T-cell (primary cell): Measurements from ENCODE around the gene ADH5. TPM values are rescaled to one million over a fixed set of nuclear protein-coding genes. Genes with fewer than 3 reads are reported as not detected.
A peak's percentile ranks its signal among the peaks of the same experiment; 100 is the strongest.
"Not testable (repeated sequence)": the region's sequence is repeated elsewhere in the genome, so short reads cannot be mapped to it uniquely, and the experiment has no call there.

Experiments
- ATAC-seq, 4 experiments: fragments of 200-7000 bp in 3 of 4; fragments of 150-1000 bp in 1 of 4; cut with Tn5 transposase; replicated peaks in 1 of 4; 1 replicate in 3 of 4; 2 replicates in 1 of 4; pipeline ENCODE4 v1.10.0; 2021; ENCODE audit warnings: moderate library complexity in 3 of 4, mild to moderate bottlenecking in 2 of 4, moderate number of reproducible peaks in 1 of 4
- CTCF ChIA-PET, 2 donors: fragments of 300-600 bp; sonication (Branson Sonifier 250); formaldehyde crosslinking; loops; one replicate each; lab custom pipeline; 2022; ENCODE audit warnings: antibody characterized with exemption in 2 of 2; lab: Charles Lee
- POLR2A ChIA-PET, 2 donors: fragments of 300-600 bp; sonication (Branson Sonifier 250); formaldehyde crosslinking; loops; one replicate each; lab custom pipeline; 2022; ENCODE audit warnings: antibody characterized with exemption in 2 of 2; lab: Charles Lee
- DNase-seq, 35 experiments: peaks; one replicate each; pipeline versions ENCODE4 v3.0.0 to v3.0.0-alpha.2; 2013 to 2023
- H3K27ac ChIP-seq: one replicate; pipeline ENCODE4 v1.5.1; 2013; ENCODE audit warnings: low read length
- H3K27me3 ChIP-seq, 2 experiments: replicated peaks in 1 of 2; 1 replicate in 1 of 2; 2 replicates in 1 of 2; pipeline versions ENCODE4 v1.6.1 to v1.7.0; 2013; ENCODE audit warnings: low read length in 1 of 2, mixed read lengths in 1 of 2; ENCODE audit not compliant: control insufficient read depth in 2 of 2, insufficient read depth in 2 of 2; ENCODE audit errors: extremely low read depth in 1 of 2
- H3K36me3 ChIP-seq, 2 donors: 1 replicate in 1 of 2; 2 replicates in 1 of 2; pipeline versions ENCODE4 v1.6.1 to v1.7.0; 2013; ENCODE audit warnings: low read length in 1 of 2; ENCODE audit not compliant: control insufficient read depth in 2 of 2, insufficient read depth in 1 of 2; ENCODE audit errors: extremely low read depth in 1 of 2
- H3K4me1 ChIP-seq, 2 experiments: 1 replicate in 1 of 2; 2 replicates in 1 of 2; pipeline versions ENCODE4 v1.6.1 to v1.7.0; 2013; ENCODE audit warnings: low read length in 2 of 2, mixed read lengths in 1 of 2; ENCODE audit not compliant: insufficient read depth in 2 of 2, control insufficient read depth in 1 of 2; ENCODE audit errors: extremely low read depth in 1 of 2
- H3K4me3 ChIP-seq, 2 donors: 1 replicate in 1 of 2; 2 replicates in 1 of 2; pipeline versions ENCODE4 v1.5.1 to v1.7.0; 2013; ENCODE audit warnings: mild to moderate bottlenecking in 2 of 2, low read length in 1 of 2, moderate library complexity in 1 of 2; ENCODE audit not compliant: control insufficient read depth in 1 of 2; ENCODE audit errors: extremely low read depth in 1 of 2
- H3K9me3 ChIP-seq: 2 replicates; pipeline ENCODE4 v1.7.0; 2013
- H3K27ac Mint-ChIP-seq, 2 donors: one replicate each; pipeline ENCODE4 v1.8.0; 2020 to 2021; ENCODE audit warnings: mild to moderate bottlenecking in 2 of 2, mixed read lengths in 2 of 2
- H3K27me3 Mint-ChIP-seq, 2 donors: one replicate each; pipeline ENCODE4 v1.8.0; 2021 to 2022; ENCODE audit warnings: mixed read lengths in 2 of 2
- H3K36me3 Mint-ChIP-seq: one replicate; pipeline ENCODE4 v1.8.0; 2021; ENCODE audit warnings: mixed read lengths
- H3K4me1 Mint-ChIP-seq, 3 donors: one replicate each; pipeline ENCODE4 v1.8.0; 2020 to 2022; ENCODE audit warnings: mixed read lengths in 3 of 3, mild to moderate bottlenecking in 1 of 3
- H3K4me3 Mint-ChIP-seq, 3 donors: one replicate each; pipeline ENCODE4 v1.8.0; 2020 to 2022; ENCODE audit warnings: mild to moderate bottlenecking in 3 of 3, mixed read lengths in 3 of 3, moderate library complexity in 3 of 3
- H3K9me3 Mint-ChIP-seq, 3 donors: one replicate each; pipeline ENCODE4 v1.8.0; 2020 to 2022; ENCODE audit warnings: mixed read lengths in 3 of 3
- whole genome bisulfite sequencing: methylation state at CpG from one replicate; pipeline ENCODE4 v1.1.5; 2013; ENCODE audit warnings: missing lambda C conversion rate; ENCODE audit not compliant: insufficient coverage; 5-methylcytosine and 5-hydroxymethylcytosine counted together
- total RNA-seq, 35 experiments: library from RNA in 6 of 35; stranded (reverse) in 6 of 35; fragments of 120-200 nt in 1 of 35; gene quantifications; one replicate each; pipeline versions ENCODE4 v1.2.1 to v1.2.4 and lab custom pipeline; 2013 to 2026

Gene ADH5
- total RNA-seq, 5 donors from 2014 or later (not counting 1 experiment from before 2014, with no cell fraction given): 51.1 to 80.6 (median 70.5) TPM

DNA sequence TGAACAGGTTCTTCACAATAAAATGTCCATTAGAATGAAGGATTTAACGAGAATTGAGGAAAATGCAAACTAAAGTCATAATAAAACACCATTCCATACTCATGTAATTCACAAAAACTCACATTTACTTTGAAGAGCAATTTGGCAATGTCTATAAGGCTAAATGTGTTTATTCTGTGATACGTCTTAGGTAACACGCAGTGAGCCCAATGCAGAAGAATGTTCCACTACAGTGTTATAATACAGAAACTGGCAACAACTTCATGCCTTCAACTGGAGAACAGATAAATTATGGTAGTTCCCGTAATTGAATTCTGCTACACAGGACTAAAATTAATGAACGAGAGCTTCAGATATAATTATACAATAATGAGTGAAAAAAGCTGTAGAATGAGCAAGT is 17.4 kb downstream of the ADH5 start:
- no peaks in the 10 kb centered on the region for H3K27me3 Mint-ChIP-seq
- no CpG with 5 or more reads among the region's 5 CpGs for WGBS
- no peak overlapping the region for H3K4me3 Mint-ChIP-seq
- no peaks in the 10 kb centered on the region for H3K27me3 ChIP-seq
- DNase-seq (no peak), ATAC-seq (no peak)
- H3K4me1 ChIP-seq: no peaks in the 10 kb centered on the region
- H3K36me3 Mint-ChIP-seq: peaks cover 52% of the 10 kb centered on the region
- H3K9me3 ChIP-seq: no peaks in the 10 kb centered on the region
- POLR2A ChIA-PET: no interaction called here
- CTCF ChIA-PET: no interaction called here
- no peaks in the 10 kb centered on the region for H3K4me1 Mint-ChIP-seq
- H3K27ac ChIP-seq: no peak overlapping the region
- no peaks in the 10 kb centered on the region for H3K9me3 Mint-ChIP-seq
- H3K36me3 ChIP-seq: peaks cover 2 to 51% of the 10 kb centered on the region in 2 donors
- no peak overlapping the region for H3K27ac Mint-ChIP-seq
- H3K4me3 ChIP-seq: no peak overlapping the region

DNA sequence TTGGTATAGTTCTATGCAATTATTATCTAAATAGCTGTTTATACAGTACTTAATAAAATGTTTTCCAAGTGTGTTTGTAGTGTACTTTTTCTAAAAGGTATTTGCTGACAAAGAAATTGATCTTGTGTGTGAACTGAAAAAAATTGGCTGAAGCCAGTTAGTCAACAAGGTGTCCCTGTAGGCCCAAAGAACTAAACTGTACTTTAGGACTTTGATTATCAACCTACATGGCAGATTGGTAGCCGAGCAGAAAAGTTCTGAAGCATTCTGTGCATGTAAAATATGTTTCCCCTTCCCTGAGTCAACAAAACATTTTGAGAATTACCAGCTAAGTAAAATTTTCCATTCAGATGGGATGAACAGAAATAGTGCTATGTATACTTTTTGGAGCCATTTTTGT is 21.0 kb downstream of the ADH5 start:
- no peaks in the 10 kb centered on the region for H3K9me3 ChIP-seq
- Mint-ChIP-seq H3K27ac (peak overlapping the region in 1 of 2 donors; percentile 39), H3K27me3 (no peaks in the 10 kb centered on the region), H3K4me3 (no peak overlapping the region), H3K9me3 (no peaks in the 10 kb centered on the region), H3K36me3 (peaks cover 48% of the 10 kb centered on the region), H3K4me1 (no peaks in the 10 kb centered on the region)
- no peak for DNase-seq
- no peaks in the 10 kb centered on the region for H3K27me3 ChIP-seq
- no peak overlapping the region for H3K4me3 ChIP-seq
- no CpG with 5 or more reads among the region's 1 CpG for WGBS
- ChIA-PET CTCF (interaction anchor here in 1 of 2 donors (0.6 to 1.3 kb wide), 3 partner anchors 11 to 744 kb away, joined by 3 to 6 read pairs (median 3); no protein-coding TSS in a partner anchor), POLR2A (no interaction called here)
- H3K36me3 ChIP-seq: peaks cover 0 to 24% of the 10 kb centered on the region in 2 donors
- H3K4me1 ChIP-seq: peaks cover 0 to 2% of the 10 kb centered on the region in 2 experiments
- ATAC-seq: no peak
- no peak overlapping the region for H3K27ac ChIP-seq

DNA sequence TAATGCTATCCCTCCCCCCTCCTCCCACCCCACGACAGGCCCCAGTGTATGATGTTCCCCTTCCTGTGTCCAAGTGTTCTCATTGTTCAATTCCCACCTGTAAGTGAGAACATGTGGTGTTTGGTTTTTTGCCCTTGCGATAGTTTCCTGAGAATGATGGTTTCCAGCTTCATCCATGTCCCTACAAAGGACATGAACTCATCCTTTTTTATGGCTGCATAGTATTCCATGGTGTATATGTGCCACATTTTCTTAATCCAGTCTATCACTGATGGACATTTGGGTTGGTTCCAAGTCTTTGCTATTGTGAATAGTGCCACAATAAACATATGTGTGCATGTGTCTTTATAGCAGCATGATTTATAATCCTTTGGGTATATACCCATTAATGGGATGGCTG is 23.1 kb downstream of the ADH5 start:
- H3K27ac Mint-ChIP-seq, H3K9me3 ChIP-seq, DNase-seq, H3K4me3 ChIP-seq, ATAC-seq, H3K4me1 Mint-ChIP-seq, H3K27ac ChIP-seq, H3K27me3 Mint-ChIP-seq, POLR2A ChIA-PET, H3K4me3 Mint-ChIP-seq, H3K9me3 Mint-ChIP-seq, CTCF ChIA-PET, H3K27me3 ChIP-seq, H3K4me1 ChIP-seq: not testable (repeated sequence)
- WGBS: no CpG with 5 or more reads among the region's 2 CpGs
- peaks cover 0 to 26% of the 10 kb centered on the region in 2 donors for H3K36me3 ChIP-seq
- H3K36me3 Mint-ChIP-seq: peaks cover 46% of the 10 kb centered on the region

DNA sequence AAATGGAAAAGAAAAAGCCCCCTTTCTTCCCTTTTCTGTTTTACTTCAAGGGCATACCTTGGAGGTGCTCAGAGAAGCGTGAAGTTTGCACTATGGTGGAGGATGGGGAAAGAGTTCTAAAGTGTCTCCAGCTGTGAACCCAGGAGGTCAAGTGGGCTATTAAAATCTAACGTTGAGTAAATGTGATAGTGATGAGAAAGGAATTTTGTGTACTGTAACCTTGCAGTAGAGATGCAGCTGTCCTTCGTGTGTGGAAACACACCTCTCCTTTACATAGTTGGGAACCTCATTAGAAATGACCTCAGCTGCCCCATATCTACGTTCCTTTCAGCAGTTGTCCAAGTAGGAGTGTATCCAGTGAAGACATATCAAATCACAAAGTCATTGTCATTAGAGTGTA is 26.5 kb downstream of the ADH5 start:
- Histone ChIP-seq H3K4me1 (peaks cover 0 to 2% of the 10 kb centered on the region in 2 experiments), H3K27ac (no peak overlapping the region), H3K36me3 (peaks cover 0 to 37% of the 10 kb centered on the region in 2 donors), H3K9me3 (no peaks in the 10 kb centered on the region), H3K4me3 (no peak overlapping the region), H3K27me3 (no peaks in the 10 kb centered on the region)
- no CpG with 5 or more reads among the region's 4 CpGs for WGBS
- peaks cover 52% of the 10 kb centered on the region for H3K36me3 Mint-ChIP-seq
- H3K9me3 Mint-ChIP-seq: no peaks in the 10 kb centered on the region
- DNase-seq (no peak), ATAC-seq (no peak)
- H3K4me1 Mint-ChIP-seq: no peaks in the 10 kb centered on the region
- H3K4me3 Mint-ChIP-seq: no peak overlapping the region
- H3K27me3 Mint-ChIP-seq: no peaks in the 10 kb centered on the region
- CTCF ChIA-PET: no interaction called here
- H3K27ac Mint-ChIP-seq: no peak overlapping the region
- POLR2A ChIA-PET: no interaction called here

DNA sequence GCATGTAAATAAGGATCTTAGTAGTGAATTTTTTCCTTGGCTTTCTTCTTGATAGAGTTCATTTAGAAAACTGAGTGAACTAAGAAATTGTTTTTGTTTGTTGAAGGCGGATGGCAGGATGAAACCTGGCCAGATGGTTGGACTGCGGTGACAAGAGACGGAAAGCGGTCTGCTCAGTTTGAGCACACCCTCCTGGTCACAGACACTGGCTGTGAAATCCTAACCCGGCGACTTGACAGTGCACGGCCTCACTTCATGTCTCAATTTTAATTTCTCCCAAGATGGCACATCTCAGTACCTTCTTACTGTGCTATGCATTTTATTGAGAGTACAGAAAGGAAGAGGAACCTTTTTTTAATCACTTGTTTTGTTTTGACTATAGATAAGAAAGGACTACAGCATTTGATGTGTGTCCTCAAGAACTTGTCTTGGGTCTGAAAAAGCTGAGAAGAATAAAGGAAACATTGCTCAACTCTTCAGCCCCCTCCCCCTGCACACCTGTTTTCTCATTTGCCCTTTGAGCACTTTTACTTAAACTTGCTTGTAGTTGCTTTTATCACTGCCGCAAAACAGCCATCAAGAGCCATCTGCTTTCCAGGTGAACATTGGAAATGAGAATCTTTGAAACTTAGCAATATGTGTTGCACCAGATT is 27.4 kb downstream of the ADH5 start:
- Mint-ChIP-seq H3K27ac (no peak overlapping the region), H3K4me3 (no peak overlapping the region), H3K9me3 (no peaks in the 10 kb centered on the region), H3K27me3 (no peaks in the 10 kb centered on the region), H3K36me3 (peaks cover 50% of the 10 kb centered on the region), H3K4me1 (peaks cover 1 to 2% (median 2%) of the 10 kb centered on the region in 3 donors)
- peaks cover 0 to 34% of the 10 kb centered on the region in 2 donors for H3K36me3 ChIP-seq
- ChIA-PET POLR2A (no interaction called here), CTCF (no interaction called here)
- WGBS: 100% methylated on average over 4 of the region's 8 CpGs
- no peak for ATAC-seq
- no peaks in the 10 kb centered on the region for H3K27me3 ChIP-seq
- no peak for DNase-seq
- H3K27ac ChIP-seq: no peak overlapping the region
- H3K4me1 ChIP-seq: peaks cover 0 to 2% of the 10 kb centered on the region in 2 experiments
- H3K9me3 ChIP-seq: no peaks in the 10 kb centered on the region
- H3K4me3 ChIP-seq: no peak overlapping the region

DNA sequence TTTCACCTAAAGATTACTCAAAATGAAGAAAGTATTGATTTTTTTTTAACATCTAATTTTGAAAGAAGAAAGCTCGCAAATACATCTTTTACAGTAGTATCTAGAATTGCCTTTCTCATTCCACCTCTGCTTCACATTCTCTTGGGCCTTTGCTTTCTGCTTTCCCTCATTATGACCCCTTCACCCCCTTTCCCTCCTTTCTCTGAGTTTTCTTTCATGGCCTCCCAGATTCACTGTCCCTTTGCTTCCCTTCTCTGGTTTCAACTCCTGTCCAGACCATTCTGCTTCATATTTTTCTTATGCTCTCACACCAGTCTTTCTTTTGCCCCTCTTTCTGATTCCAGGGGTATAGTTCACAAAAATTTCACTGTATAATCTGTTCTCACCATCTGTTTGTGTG is 29.0 kb downstream of the ADH5 start:
- Histone ChIP-seq H3K4me1 (peaks cover 0 to 2% of the 10 kb centered on the region in 2 experiments), H3K9me3 (no peaks in the 10 kb centered on the region), H3K4me3 (no peak overlapping the region), H3K36me3 (peaks cover 0 to 32% of the 10 kb centered on the region in 2 donors), H3K27ac (no peak overlapping the region), H3K27me3 (no peaks in the 10 kb centered on the region)
- peaks cover 8 to 10% (median 9%) of the 10 kb centered on the region in 3 donors for H3K4me1 Mint-ChIP-seq
- H3K27ac Mint-ChIP-seq: peak overlapping the region in 1 of 2 donors; percentile 3
- no peak overlapping the region for H3K4me3 Mint-ChIP-seq
- peaks cover 36% of the 10 kb centered on the region for H3K36me3 Mint-ChIP-seq
- 100% methylated on average over 1 of the region's 1 CpG for WGBS
- CTCF ChIA-PET: interaction anchor here (1.0 to 4.4 kb wide), 2 partner anchors 10 to 65 kb away, joined by 3 to 105 read pairs; partner anchors contain the start of gene METAP1 (in 1 of the 2)
- POLR2A ChIA-PET: no interaction called here
- ATAC-seq (no peak), DNase-seq (no peak)
- no peaks in the 10 kb centered on the region for H3K9me3 Mint-ChIP-seq
- no peaks in the 10 kb centered on the region for H3K27me3 Mint-ChIP-seq
